ENCODE data around the gene TRAP1. TPM values are rescaled to one million over a fixed set of nuclear protein-coding genes. Genes with fewer than 3 reads are reported as not detected.

The TRAP1 gene
- total and polyA plus RNA-seq, 11 donors: 65.4 to 142 (median 110) TPM

DNA sequence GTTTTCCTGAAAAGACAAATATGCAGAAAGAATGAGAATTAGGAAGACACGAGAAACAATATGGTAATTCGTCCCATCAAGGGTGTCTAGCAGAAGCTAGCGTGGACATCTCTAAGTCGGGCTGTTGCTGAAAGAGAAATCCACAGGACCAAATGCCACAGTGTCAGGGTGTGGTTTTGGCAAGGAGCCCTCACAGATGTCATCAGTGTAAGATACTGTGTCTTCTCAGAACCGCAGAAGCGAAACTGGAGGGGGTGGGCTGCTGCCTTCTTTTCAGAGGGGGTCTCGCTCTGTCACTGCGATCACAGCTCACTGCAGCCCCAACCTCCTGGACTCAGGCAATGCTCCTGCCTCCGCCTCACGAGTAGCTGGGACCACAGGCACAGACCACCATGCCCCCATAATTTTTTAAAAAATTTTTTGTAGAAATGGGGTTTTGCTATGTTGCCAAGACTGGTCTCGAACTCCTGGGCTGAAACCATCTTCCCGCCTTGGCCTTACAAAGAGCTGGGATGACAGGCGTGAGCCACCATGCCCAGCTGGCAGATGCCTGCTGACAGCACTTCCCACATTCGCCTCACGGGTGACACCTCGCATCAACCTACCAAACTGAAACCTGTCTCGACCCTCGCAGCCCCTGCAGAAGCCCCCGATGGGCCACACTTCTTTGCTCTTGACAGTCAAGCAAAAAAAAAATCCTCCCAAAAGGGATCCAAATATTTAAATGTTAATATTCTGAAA is 26.2 kb downstream of the TRAP1 start:
- WGBS, 4 donors: 83 to 86% (median 84%) methylated on average over 19 of the region's 19 CpGs
- Histone ChIP-seq H3K36me3 (peaks cover 0 to 32% (median 20%) of the 10 kb centered on the region in 9 donors), H3K4me1 (peaks cover 0 to 22% (median 15%) of the 10 kb centered on the region in 12 donors), H3K4me3 (peak overlapping the region in 10 of 12 donors; percentile 27 to 56 (median 43)), H3K27ac (peak overlapping the region in 9 of 12 donors; percentile 14 to 72 (median 56)), H3K9me3 (no peaks in the 10 kb centered on the region), H3K27me3 (no peaks in the 10 kb centered on the region)
- peak in 1 of 5 donors; percentile 25 for DNase-seq
- peak in 2 of 4 donors; percentile 10 to 12 for ATAC-seq
- intact Hi-C loops (cut with DNase I): loop anchor here in 9 of 10 donors (1.0 to 5.0 kb wide), 4 partner anchors 181 to 190 kb away; partner anchors contain the start of gene CREBBP (in 6 of the 9)
- TF ChIP-seq POLR2A (IDR thresholded peaks at IDR 0.05): no peak
- TF ChIP-seq, protein P1, sequence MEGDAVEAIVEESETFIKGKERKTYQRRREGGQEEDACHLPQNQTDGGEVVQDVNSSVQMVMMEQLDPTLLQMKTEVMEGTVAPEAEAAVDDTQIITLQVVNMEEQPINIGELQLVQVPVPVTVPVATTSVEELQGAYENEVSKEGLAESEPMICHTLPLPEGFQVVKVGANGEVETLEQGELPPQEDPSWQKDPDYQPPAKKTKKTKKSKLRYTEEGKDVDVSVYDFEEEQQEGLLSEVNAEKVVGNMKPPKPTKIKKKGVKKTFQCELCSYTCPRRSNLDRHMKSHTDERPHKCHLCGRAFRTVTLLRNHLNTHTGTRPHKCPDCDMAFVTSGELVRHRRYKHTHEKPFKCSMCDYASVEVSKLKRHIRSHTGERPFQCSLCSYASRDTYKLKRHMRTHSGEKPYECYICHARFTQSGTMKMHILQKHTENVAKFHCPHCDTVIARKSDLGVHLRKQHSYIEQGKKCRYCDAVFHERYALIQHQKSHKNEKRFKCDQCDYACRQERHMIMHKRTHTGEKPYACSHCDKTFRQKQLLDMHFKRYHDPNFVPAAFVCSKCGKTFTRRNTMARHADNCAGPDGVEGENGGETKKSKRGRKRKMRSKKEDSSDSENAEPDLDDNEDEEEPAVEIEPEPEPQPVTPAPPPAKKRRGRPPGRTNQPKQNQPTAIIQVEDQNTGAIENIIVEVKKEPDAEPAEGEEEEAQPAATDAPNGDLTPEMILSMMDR (IDR thresholded peaks at IDR 0.05): no peak

DNA sequence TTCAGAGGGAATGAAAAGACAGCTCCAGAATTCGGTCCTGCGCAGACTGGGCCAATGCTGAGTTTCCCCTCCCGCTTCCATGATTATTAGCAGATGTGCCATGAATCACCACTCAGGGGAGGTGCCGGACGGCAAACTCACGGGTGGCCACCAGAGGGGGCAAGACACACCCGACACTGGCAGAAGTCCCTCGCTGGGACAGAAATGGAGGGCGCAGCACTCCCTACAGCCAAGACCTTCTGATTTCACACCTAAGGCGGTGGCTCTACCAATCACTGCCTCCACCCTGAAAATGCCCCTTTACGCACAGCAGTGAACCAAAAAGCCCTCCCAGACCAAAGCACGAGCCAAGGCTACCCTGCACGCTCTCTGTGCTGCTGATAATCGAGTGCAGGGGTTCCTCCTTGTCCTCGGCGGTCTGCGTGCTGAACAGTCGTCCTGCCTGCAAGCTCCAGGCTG is 26.8 kb downstream of the TRAP1 start:
- Histone ChIP-seq H3K9me3 (no peaks in the 10 kb centered on the region), H3K27me3 (no peaks in the 10 kb centered on the region), H3K4me3 (peak overlapping the region in 10 of 12 donors; percentile 27 to 56 (median 43)), H3K36me3 (peaks cover 0 to 39% (median 26%) of the 10 kb centered on the region in 9 donors), H3K4me1 (peaks cover 0 to 20% (median 15%) of the 10 kb centered on the region in 12 donors), H3K27ac (peak overlapping the region in 10 of 12 donors; percentile 14 to 72 (median 56))
- DNase-seq (peak; percentile 89 to 94 (median 92)), ATAC-seq (peak; percentile 86 to 96 (median 94))
- 12 to 26% (median 20%) methylated on average over 17 to 18 of the region's 18 CpGs for WGBS, 4 donors
- TF ChIP-seq, protein P1 (IDR thresholded peaks at IDR 0.05): peak; percentile 90 to 99 (median 95)
- no peak for TF ChIP-seq POLR2A (IDR thresholded peaks at IDR 0.05)
- intact Hi-C loops (cut with DNase I): loop anchor here in 9 of 10 donors (1.0 to 5.0 kb wide), 4 partner anchors 182 to 190 kb away; partner anchors contain the start of gene CREBBP (in 6 of the 9)

GRCh38 chr16:3689731-3690130 is 27.6 kb downstream of the TRAP1 start:
- no peaks in the 10 kb centered on the region for H3K27me3 ChIP-seq
- H3K4me3 ChIP-seq: no peak overlapping the region
- H3K27ac ChIP-seq: peak overlapping the region in 6 of 12 donors; percentile 23 to 72 (median 41)
- ATAC-seq (no peak), DNase-seq (no peak)
- no peaks in the 10 kb centered on the region for H3K9me3 ChIP-seq
- peaks cover 0 to 18% (median 15%) of the 10 kb centered on the region in 12 donors for H3K4me1 ChIP-seq
- WGBS, 4 donors: 88 to 95% (median 93%) methylated on average over 7 of the region's 7 CpGs
- H3K36me3 ChIP-seq: peaks cover 0 to 46% (median 34%) of the 10 kb centered on the region in 9 donors
- no peak for TF ChIP-seq POLR2A (IDR thresholded peaks at IDR 0.05)
- TF ChIP-seq, protein P1 (IDR thresholded peaks at IDR 0.05): no peak
- intact Hi-C loops (cut with DNase I): loop anchor here (1.0 to 5.0 kb wide), 4 partner anchors 183 to 191 kb away; partner anchors contain the start of gene CREBBP (in 7 of the 10)

DNA sequence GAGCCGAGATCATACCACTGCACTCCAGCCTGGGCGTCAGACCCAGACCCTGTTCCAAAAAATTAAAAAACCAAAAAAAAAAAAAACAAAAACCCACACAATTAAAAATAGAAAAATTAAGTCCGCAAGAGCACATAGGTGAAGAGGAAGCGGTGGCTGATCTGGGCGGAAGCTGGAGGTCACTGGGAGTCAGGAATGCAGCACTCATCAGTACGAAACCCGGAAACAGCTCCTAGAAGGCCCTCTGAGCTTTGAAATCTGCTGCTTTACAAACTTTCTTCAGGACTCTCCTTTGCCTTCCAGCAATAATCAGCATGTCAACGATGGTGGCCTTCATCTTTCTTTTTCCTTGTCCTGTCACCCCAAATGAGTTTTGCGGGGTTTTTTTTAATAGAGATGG is 29.5 kb downstream of the TRAP1 start:
- intact Hi-C loops (cut with DNase I): loop anchor here in 1 of 10 donors (2.0 kb wide), 1 partner anchor 193 kb away; the partner anchor contains the start of gene CREBBP
- WGBS, 4 donors: 79 to 86% (median 81%) methylated on average over 9 of the region's 9 CpGs
- ATAC-seq (no peak), DNase-seq (peak in 1 of 5 donors; percentile 20)
- H3K4me1 ChIP-seq: peaks cover 0 to 18% (median 15%) of the 10 kb centered on the region in 12 donors
- H3K36me3 ChIP-seq: peaks cover 0 to 62% (median 53%) of the 10 kb centered on the region in 9 donors
- H3K27ac ChIP-seq: no peak overlapping the region
- no peaks in the 10 kb centered on the region for H3K9me3 ChIP-seq
- TF ChIP-seq POLR2A (IDR thresholded peaks at IDR 0.05): no peak
- TF ChIP-seq, protein P1 (IDR thresholded peaks at IDR 0.05): no peak
- no peak overlapping the region for H3K4me3 ChIP-seq
- H3K27me3 ChIP-seq: no peaks in the 10 kb centered on the region
